Smooth muscle cell (in vitro differentiated cells): Measurements from ENCODE around the gene PAGE2. TPM values are rescaled to one million over a fixed set of nuclear protein-coding genes. Genes with fewer than 3 reads are reported as not detected.
"Not testable (repeated sequence)": the region's sequence is repeated elsewhere in the genome, so short reads cannot be mapped to it uniquely, and the experiment has no call there.

Experiments
- DNase-seq: peaks from one replicate; lab custom pipeline; 2025; ENCODE audit not compliant: unreplicated experiment; lab: John Stamatoyannopoulos, UW
- H2AFZ ChIP-seq: fragments of 200-600 bp; sonication (generic); 2 replicates; pipeline ENCODE4 v1.6.0; 2016; ENCODE audit warnings: antibody characterized with exemption, low read depth, mild to moderate bottlenecking
- H3F3A ChIP-seq: fragments of 200-600 bp; sonication (generic); 2 replicates; pipeline ENCODE4 v1.6.0; 2017; ENCODE audit warnings: antibody characterized with exemption, low read depth
- H3K27ac ChIP-seq: fragments of 200-600 bp; sonication (generic); 2 replicates; pipeline ENCODE4 v1.5.1; 2016; ENCODE audit warnings: low read depth, mild to moderate bottlenecking
- H3K27me3 ChIP-seq: fragments of 200-600 bp; sonication (generic); 2 replicates; pipeline ENCODE4 v1.6.1; 2016; ENCODE audit warnings: low read depth, mild to moderate bottlenecking
- H3K36me3 ChIP-seq: fragments of 200-600 bp; sonication (generic); 2 replicates; pipeline ENCODE4 v1.5.1; 2016; ENCODE audit warnings: low read depth
- H3K4me1 ChIP-seq: fragments of 200-600 bp; sonication (generic); 2 replicates; pipeline ENCODE4 v1.5.1; 2016; ENCODE audit warnings: low read depth
- H3K4me2 ChIP-seq: fragments of 200-600 bp; sonication (generic); 2 replicates; pipeline ENCODE4 v1.6.0; 2016; ENCODE audit warnings: mild to moderate bottlenecking
- H3K4me3 ChIP-seq: fragments of 200-600 bp; sonication (generic); 2 replicates; pipeline ENCODE4 v1.5.1; 2016; ENCODE audit warnings: mild to moderate bottlenecking
- H3K79me2 ChIP-seq: fragments of 200-600 bp; sonication (generic); 2 replicates; pipeline ENCODE4 v1.6.0; 2016; ENCODE audit warnings: low read depth, mild to moderate bottlenecking
- H3K9ac ChIP-seq: fragments of 200-600 bp; sonication (generic); 2 replicates; pipeline ENCODE4 v1.6.0; 2016; ENCODE audit warnings: low read depth
- H3K9me3 ChIP-seq: fragments of 200-600 bp; sonication (generic); replicated peaks from 2 replicates; pipeline ENCODE4 v1.5.1; 2016; ENCODE audit warnings: low read depth
- H4K20me1 ChIP-seq: fragments of 200-600 bp; sonication (generic); 2 replicates; pipeline ENCODE4 v1.6.0; 2016; ENCODE audit warnings: low read depth
- CTCF ChIP-seq: fragments of 200-600 bp; sonication (generic); IDR thresholded peaks from 2 replicates; pipeline ENCODE4 v1.5.1; 2017; ENCODE audit warnings: borderline replicate concordance, mild to moderate bottlenecking, antibody characterized with exemption; ENCODE audit not compliant: insufficient read depth, poor library complexity, severe bottlenecking
- WGBS: methylation state at CpG from one replicate; pipeline ENCODE4 v1.1.7; 2016; ENCODE audit warnings: low lambda C conversion rate; 5-methylcytosine and 5-hydroxymethylcytosine counted together
- polyA plus RNA-seq: library from polyadenylated mRNA; unstranded; fragments of >200 nt; fragmentation: Nextera tagmentation; extraction: Ambion mirVana; gene quantifications from 2 replicates; pipeline ENCODE4 v1.2.1, GENCODE V29; 2016
- total RNA-seq: library from RNA; depleted of rRNA; stranded (reverse); fragments of >200 nt; gene quantifications from 2 replicates; pipeline ENCODE4 v1.2.3, GENCODE V29; 2014

Gene PAGE2, protein sequence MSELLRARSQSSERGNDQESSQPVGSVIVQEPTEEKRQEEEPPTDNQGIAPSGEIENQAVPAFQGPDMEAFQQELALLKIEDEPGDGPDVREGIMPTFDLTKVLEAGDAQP
- not detected in 2 replicates for total RNA-seq
- not detected in 2 replicates for polyA plus RNA-seq

- WGBS = 89% methylated on average over 30 of the region's 30 CpGs
- H3K27ac ChIP-seq = no peak within 1 kb of the TSS
- DNase-seq = no peak
- H3K9ac ChIP-seq = no peak within 1 kb of the TSS
- no peak within 1 kb of the TSS for H3K4me3 ChIP-seq
- TF ChIP-seq CTCF = no peak
- peaks cover 3% of the 10 kb centered on the region for H3K9me3 ChIP-seq
- no peaks in the 10 kb centered on the region for H3F3A ChIP-seq
- no peak within 1 kb of the TSS for H2AFZ ChIP-seq
- H3K4me2 ChIP-seq = no peak within 1 kb of the TSS
- H3K27me3 ChIP-seq = no peaks in the 10 kb centered on the region
- no peaks in the 10 kb centered on the region for H3K4me1 ChIP-seq
- no peaks in the 10 kb centered on the region for H3K79me2 ChIP-seq
- no peaks in the 10 kb centered on the region for H3K36me3 ChIP-seq
- H4K20me1 ChIP-seq = no peaks in the 10 kb centered on the region
These were observed at the start of gene PAGE2 for GRCh38 chrX:55088795-55089489. Gene PAGE2 (plus strand): TSS chrX:55089018. CDS start chrX:55090021, 1,003 bp downstream.

- H3F3A ChIP-seq = no peaks in the 10 kb centered on the region
- 49% methylated on average over 3 of the region's 3 CpGs for WGBS
- no peak overlapping the region for H3K9ac ChIP-seq
- no peak for TF ChIP-seq CTCF
- no peak overlapping the region for H2AFZ ChIP-seq
- no peaks in the 10 kb centered on the region for H3K27me3 ChIP-seq
- peak overlapping the region; percentile 20 for H3K4me2 ChIP-seq
- peak overlapping the region; percentile 76 for H3K27ac ChIP-seq
- no peaks in the 10 kb centered on the region for H4K20me1 ChIP-seq
- H3K9me3 ChIP-seq = no peaks in the 10 kb centered on the region
- no peak overlapping the region for H3K4me3 ChIP-seq
- H3K36me3 ChIP-seq = no peaks in the 10 kb centered on the region
- no peaks in the 10 kb centered on the region for H3K4me1 ChIP-seq
- no peaks in the 10 kb centered on the region for H3K79me2 ChIP-seq
- no peak for DNase-seq
These were observed 49.3 kb upstream of the PAGE2 start for GRCh38 chrX:55039471-55039870.

GRCh38 chrX:55041514-55041913, 47.3 kb upstream of the PAGE2 start:
- no peak for TF ChIP-seq CTCF
- no peaks in the 10 kb centered on the region for H3K79me2 ChIP-seq
- no peak overlapping the region for H3K4me3 ChIP-seq
- no peaks in the 10 kb centered on the region for H3K36me3 ChIP-seq
- WGBS = 92% methylated on average over 6 of the region's 6 CpGs
- no peak overlapping the region for H3K27ac ChIP-seq
- no peaks in the 10 kb centered on the region for H3K27me3 ChIP-seq
- no peaks in the 10 kb centered on the region for H4K20me1 ChIP-seq
- H3K4me2 ChIP-seq = no peak overlapping the region
- no peaks in the 10 kb centered on the region for H3F3A ChIP-seq
- H3K9ac ChIP-seq = no peak overlapping the region
- no peaks in the 10 kb centered on the region for H3K4me1 ChIP-seq
- no peaks in the 10 kb centered on the region for H3K9me3 ChIP-seq
- H2AFZ ChIP-seq = no peak overlapping the region
- no peak for DNase-seq

- not testable (repeated sequence) for H2AFZ ChIP-seq, H4K20me1 ChIP-seq, DNase-seq, H3F3A ChIP-seq, H3K9me3 ChIP-seq, H3K4me1 ChIP-seq, H3K27me3 ChIP-seq, H3K4me3 ChIP-seq, H3K9ac ChIP-seq, H3K36me3 ChIP-seq, H3K27ac ChIP-seq, H3K79me2 ChIP-seq, H3K4me2 ChIP-seq
- 68% methylated on average over 2 of the region's 2 CpGs for WGBS
These were observed 38.2 kb upstream of the PAGE2 start for GRCh38 chrX:55050599-55050998.
